Frontal cortex (tissue), 4 donors: ENCODE data around the gene TMEM60. TPM values are rescaled to one million over a fixed set of nuclear protein-coding genes. Genes with fewer than 3 reads are reported as not detected.
A peak's percentile ranks its signal among the peaks of the same experiment; 100 is the strongest.
"Not testable (repeated sequence)": the region's sequence is repeated elsewhere in the genome, so short reads cannot be mapped to it uniquely, and the experiment has no call there.

Source experiments
- DNase-seq, 2 donors: peaks; one replicate each; pipeline ENCODE4 v3.0.0; 2012; ENCODE audit warnings: low spot score in 2 of 2
- FAIRE-seq: peaks from 2 replicates; lab custom pipeline; 2012; peaks lifted over from hg19 to GRCh38; lab: Jason Lieb, UNC
- total RNA-seq: library from RNA; depleted of rRNA; stranded (reverse); fragments of >200 nt; gene quantifications from one replicate; pipeline ENCODE4 v1.2.3, GENCODE V29; 2014
- donor health status: control.
- donor health status: control.
- donor health status: control.

The TMEM60 gene
- total RNA-seq, 1 donor from 2014 or later, result 15.9 TPM

GRCh38 chr7:77813180-77813579 is 14.9 kb upstream of the TMEM60 start:
- DNase-seq (no peak), FAIRE-seq (no peak)

- FAIRE-seq (no peak), DNase-seq (no peak)
Measured at GRCh38 chr7:77812290-77812685, 14.1 kb upstream of the TMEM60 start.

DNA sequence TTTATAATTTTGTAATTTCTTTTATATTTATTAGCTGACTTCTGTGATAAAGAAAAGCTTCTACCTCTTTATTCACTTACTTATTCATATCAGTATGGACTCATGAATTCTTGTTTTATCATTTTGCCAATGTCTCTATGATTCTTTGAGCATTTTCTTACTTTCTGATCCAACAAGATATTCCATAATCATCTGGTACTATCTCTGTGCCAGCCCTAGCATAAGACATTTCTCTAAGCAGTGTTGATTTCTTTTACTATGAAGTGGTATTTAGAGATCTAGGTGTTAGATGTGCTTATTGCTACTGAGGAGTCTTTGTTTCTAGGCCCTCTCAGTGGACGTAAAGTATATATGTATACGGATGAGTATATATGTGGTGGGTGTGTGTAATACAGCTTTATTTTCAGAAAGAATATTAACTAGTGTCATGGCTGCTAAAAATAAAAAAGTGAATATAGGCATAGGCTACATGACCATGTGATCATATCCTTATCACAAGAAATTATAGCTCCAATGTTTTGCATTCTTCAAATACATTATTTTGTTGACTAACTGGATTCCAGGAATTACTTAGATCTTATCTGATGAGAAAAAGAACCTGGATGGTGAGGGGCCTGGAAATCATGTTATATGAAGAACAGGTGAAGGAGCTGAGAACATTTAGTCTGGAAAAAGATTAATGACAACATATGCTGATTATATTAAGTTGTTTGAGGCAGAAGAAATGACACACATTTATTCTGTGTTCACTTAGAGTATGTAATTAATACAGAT is 13.5 kb upstream of the TMEM60 start:
- DNase-seq, result no peak
- no peak for FAIRE-seq

DNA sequence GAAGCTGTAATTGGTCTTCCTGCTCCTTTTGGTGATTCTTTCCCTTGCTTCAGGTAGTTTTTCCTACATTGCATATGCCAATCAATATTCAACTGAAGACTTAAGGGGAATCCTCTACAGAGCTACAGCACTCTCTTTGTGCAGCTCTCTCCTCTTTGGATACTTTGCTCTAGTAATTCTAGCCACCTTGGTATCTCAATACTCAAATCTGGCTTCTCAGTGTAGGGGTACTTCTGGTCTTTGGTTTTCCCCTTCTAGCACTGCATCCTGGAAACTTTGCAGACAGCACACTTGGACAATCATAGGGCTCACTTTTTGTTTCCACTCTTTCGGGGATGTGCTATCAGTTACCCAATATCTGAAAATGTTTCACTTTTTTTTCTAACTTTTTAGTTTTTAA is 10.3 kb upstream of the TMEM60 start:
- no peak for DNase-seq
- no peak for FAIRE-seq

DNA sequence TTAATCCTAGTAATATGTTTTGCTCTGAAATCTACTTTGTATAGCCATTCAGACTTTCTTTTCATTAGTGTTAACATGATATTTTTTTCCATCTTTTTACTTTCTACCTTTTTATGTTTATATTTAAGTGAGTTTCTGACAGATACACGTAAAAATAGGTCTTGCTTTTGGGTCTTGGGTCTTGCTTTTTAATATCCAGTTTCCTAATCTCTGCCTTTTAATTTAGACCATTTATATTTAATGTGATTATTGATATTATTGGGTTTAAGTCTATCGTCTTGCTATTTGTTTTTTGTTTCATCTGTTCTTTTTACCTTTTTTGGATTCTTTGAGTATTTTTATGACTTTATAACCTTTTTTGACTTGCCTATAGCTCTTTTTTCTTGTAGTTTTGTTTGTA is 8.2 kb upstream of the TMEM60 start:
- no peak for FAIRE-seq
- DNase-seq, result no peak

GRCh38 chr7:77802557-77803405 is 4.5 kb upstream of the TMEM60 start:
- FAIRE-seq, result no peak
- no peak for DNase-seq

DNA sequence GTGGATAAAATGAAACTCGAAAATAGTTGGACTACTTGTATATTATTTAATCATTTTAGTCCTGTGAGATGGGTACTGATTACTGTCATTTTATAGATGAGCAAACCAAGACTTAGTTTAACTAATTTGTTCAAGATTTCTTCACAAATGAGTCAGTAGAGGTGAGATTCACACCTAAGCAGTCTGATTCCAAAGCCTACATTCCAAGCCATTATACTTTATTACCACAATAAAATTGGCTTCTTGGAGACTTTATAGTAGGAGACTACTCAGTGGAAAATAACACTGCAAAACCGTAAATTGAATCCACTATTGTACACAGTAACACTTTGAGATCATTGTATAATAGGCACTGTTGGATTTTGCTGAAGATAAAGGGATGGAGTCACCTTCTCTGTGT is 2.5 kb upstream of the TMEM60 start:
- FAIRE-seq, result no peak
- no peak for DNase-seq

DNA sequence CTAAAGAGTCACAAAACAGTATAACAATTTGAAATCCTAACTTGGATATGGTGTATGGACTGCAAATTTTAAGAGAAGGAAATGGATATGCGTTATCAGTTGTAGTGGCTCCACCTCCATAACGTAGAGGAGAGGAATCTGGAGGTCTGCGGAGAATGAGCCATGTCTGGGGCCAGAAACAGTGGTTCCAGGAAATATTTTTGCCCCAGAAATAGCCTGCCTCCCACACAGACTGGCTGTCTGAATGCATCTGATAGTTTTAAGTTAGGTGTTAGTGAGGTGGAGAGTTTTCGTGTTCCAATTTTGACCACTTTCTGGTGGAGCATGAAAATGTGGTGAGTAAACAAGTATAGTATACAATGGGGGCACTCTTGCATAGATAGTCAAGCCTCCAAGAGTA is 1.9 kb upstream of the TMEM60 start:
- FAIRE-seq (no peak), DNase-seq (no peak)

GRCh38 chr7:77799078-77799964 is 1.1 kb upstream of the TMEM60 start:
- peak; percentile 17 to 25 for DNase-seq
- no peak for FAIRE-seq

DNA sequence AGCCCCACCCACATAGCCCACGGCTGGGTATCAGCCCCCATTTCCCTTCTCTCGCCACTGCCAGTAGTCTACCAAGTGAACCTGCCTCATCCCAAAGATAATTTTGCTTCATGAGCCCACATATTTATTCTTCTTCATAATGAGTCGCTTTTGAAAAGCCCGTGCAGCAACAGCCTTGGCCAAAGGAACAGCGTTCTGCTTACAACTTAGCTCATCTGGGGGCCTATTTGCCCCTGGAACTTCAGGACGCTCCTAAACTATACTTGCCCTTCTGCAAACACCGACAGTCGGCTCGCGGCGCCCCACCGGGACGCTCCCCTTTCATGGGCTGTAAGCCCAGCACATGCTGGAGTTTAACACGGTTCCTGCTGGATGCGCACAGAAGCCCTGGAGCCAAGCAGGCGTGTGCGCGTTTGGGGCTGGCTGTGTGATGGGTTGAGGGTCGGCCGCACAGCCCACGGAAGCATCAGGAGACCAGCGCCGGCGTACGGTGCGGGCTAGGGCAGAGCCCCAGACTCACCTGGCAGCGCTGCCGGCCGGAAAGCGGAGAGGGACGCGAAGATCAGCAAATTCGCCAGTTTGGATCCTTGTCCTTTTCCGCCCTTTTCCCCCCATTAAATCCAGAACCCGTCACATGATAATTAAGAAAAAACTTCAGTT is 370 bp downstream of the TMEM60 start:
- DNase-seq (no peak), FAIRE-seq (no peak)

- no peak for DNase-seq
- FAIRE-seq, result no peak
Measured at GRCh38 chr7:77796960-77797359, 1.3 kb downstream of the TMEM60 start.

DNA sequence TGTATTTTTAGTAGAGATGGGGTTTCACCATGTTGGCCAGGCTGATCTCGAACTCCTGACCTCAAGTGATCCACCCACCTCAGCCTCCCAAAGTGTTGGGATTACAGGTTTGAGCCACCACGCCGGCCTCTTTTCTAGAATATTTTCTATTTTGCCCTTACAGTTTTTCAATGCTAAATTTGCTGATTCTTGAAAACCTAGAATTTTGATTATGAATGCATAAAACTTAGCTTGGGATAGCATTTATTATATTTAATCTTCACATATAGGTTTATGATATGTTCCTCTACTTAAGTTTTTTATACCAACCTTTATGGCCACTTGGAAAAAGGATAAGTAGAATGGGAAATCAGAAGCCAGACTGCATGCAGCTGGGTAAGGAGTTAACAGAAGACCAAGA is 2.1 kb downstream of the TMEM60 start:
- no peak for FAIRE-seq

DNA sequence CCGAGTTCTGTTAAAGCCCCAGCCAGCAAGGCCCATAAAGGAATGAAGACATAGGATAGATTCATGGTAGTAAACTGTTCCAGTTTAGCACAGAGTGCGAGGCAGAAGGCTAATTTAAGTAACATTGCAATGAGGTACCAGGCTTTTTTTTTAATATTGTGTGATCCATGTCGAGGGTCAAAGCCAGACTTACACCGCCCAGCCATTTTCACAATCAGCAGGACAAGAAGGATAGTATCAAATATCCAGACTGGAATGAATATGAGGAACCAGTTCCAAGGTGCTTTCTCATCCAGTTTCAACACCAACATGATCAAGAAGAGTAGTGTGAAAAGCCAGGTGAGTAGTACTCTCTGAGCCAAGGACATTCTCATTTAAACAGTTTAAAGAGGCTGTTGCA is 4.2 kb downstream of the TMEM60 start:
- DNase-seq, result no peak
- FAIRE-seq, result no peak

More for the DNA sequence above, 2.1 kb downstream of the TMEM60 start:
- no peak for DNase-seq

DNA sequence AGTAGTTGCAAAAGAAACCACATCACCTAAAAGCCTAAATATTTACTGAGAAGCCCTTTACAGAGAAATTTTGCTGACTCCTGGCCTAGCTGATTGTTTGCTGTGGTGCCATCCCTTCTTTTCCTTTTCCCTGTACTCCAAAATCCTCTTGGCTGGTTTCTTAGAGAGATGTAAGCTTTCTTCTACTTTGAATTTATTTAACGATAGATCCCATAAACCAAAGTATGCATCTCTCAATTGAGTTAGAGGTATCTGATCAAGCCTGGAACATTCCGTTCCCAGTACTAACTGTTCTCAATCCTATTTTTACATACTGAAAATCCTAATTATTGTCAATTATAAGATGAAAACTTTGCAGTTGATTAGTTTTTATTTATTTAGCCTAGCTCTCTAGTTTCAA is 6.3 kb downstream of the TMEM60 start:
- DNase-seq (no peak), FAIRE-seq (no peak)

GRCh38 chr7:77791336-77791735 is 6.9 kb downstream of the TMEM60 start:
- DNase-seq, result no peak
- FAIRE-seq, result no peak

- FAIRE-seq, result no peak
- no peak for DNase-seq
Measured at GRCh38 chr7:77788327-77788902, 9.8 kb downstream of the TMEM60 start.

- FAIRE-seq (no peak), DNase-seq (no peak)
Measured at GRCh38 chr7:77786741-77787140, 11.5 kb downstream of the TMEM60 start.

DNA sequence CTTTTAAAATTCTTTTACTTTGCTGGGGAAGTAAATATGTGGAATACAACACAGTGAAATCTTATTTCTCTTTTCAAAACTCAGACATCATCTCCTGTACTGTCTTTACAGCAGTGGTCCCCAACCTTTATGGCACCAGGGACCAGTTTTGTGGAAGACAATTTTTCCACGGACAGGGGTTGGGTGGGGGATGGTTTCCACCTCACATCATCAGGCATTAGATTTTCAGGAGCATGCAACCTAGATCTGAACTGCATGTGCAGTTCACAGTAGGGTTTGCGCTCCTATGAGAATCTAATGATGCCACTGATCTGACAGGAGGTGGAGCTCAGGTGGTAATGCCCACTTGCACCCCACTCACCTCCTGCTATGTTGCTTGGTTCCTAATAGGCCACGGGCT is 12.2 kb downstream of the TMEM60 start:
- FAIRE-seq, result no peak
- no peak for DNase-seq

DNA sequence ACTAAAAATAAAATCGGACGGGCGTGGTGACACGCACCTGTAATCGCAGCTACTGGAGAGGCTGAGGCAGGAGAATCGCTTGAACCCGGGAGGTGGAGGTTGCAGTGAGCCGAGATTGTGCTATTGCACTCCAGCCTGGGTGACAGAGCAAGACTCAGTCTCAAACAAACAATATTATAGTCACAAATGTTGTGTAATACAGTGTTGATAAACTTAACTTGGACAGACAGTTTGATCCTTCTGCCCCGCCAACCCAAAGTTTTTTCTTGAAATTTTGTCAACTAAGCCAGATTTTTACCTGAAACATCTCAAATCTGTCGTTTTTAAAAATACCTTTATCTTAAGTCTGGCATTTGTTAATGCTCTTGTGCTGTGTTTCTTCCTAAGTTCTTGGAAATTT is 13.8 kb downstream of the TMEM60 start:
- not testable (repeated sequence) for DNase-seq, FAIRE-seq
